Adrenal gland (tissue), 12 donors: ENCODE measurements around the gene ESRRB. TPM values are rescaled to one million over a fixed set of nuclear protein-coding genes. Genes with fewer than 3 reads are reported as not detected.

Source experiments
- DNase-seq, 7 donors: peaks; one replicate each; pipeline ENCODE4 v3.0.0-alpha.2; 2019 to 2020
- H3K27ac ChIP-seq, 5 donors: fragments of 200-600 bp; sonication (generic) in 4 of 5; 1 replicate in 3 of 5; 2 replicates in 2 of 5; pipeline versions ENCODE4 v1.5.1 to v1.8.0; 2016 to 2020; ENCODE audit warnings: mild to moderate bottlenecking in 1 of 5
- H3K27me3 ChIP-seq: fragments of 200-600 bp; 2 replicates; pipeline ENCODE4 v1.8.0; 2021
- H3K36me3 ChIP-seq, 2 donors: fragments of 200-600 bp; replicated peaks in 1 of 2; 1 replicate in 1 of 2; 2 replicates in 1 of 2; pipeline versions ENCODE4 v1.5.1 to v1.8.0; 2018 to 2022
- H3K4me1 ChIP-seq, 2 donors: fragments of 200-600 bp; replicated peaks in 1 of 2; 1 replicate in 1 of 2; 2 replicates in 1 of 2; pipeline versions ENCODE4 v1.5.1 to v1.8.0; 2018 to 2021
- H3K4me3 ChIP-seq, 4 donors: fragments of 200-600 bp; sonication (generic) in 3 of 4; one replicate each; pipeline ENCODE4 v1.5.1; 2016 to 2018
- H3K9me3 ChIP-seq, 3 donors: fragments of 200-600 bp; sonication (generic) in 1 of 3; replicated peaks in 1 of 3; 1 replicate in 2 of 3; 2 replicates in 1 of 3; pipeline versions ENCODE4 v1.5.1 to v1.8.0; 2016 to 2021
- POLR2A ChIP-seq, 2 donors: fragments of 450-650 bp; IDR thresholded peaks; one replicate each; pipeline ENCODE4 v1.6.1; 2017; ENCODE audit warnings: antibody characterized with exemption in 2 of 2, mild to moderate bottlenecking in 2 of 2, moderate library complexity in 1 of 2
- WGBS, 4 donors: extraction: QIAGEN DNeasy Blood & Tissue Kit in 2 of 4; methylation state at CpG; one replicate each; pipeline versions ENCODE4 v1.1.5 to v1.1.7; 2013 to 2017; 5-methylcytosine and 5-hydroxymethylcytosine counted together
- intact Hi-C, 2 donors: fragments of 100-400 bp; cut with DNase I; formaldehyde crosslinking; loops; one replicate each; pipeline versions ENCODE4 v1.14.1 to v1.15.0; 2022 to 2023
- polyA plus RNA-seq, 3 donors: library from polyadenylated mRNA; stranded (reverse); fragments of 200-250 nt in 2 of 3; fragments of 350-450 nt in 1 of 3; fragmentation: Illumina TruSeq in 1 of 3; extraction: RNeasy Lipid Tissue Mini Kit (QIAGEN cat#74804) in 1 of 3; gene quantifications; one replicate each; pipeline ENCODE4 v1.2.3, GENCODE V29; 2013 to 2014
- total RNA-seq, 9 donors: library from RNA; depleted of rRNA in 4 of 9; stranded (reverse); fragments of >200 nt in 4 of 9; fragments of 120-200 nt in 1 of 9; fragmentation: NEBNext Ultra II Directional in 1 of 9; extraction: Animal tissue kit (Norgen Biotek cat#: 25700) in 1 of 9; gene quantifications; one replicate each; pipeline versions ENCODE4 v1.1.0 to v1.2.4, GENCODE V29; 2013 to 2023
- TF ChIP-seq, protein P1 (sequence below), 6 experiments: fragments of 450-650 bp in 4 of 6; fragments of 200-600 bp in 2 of 6; sonication (generic) in 1 of 6; IDR thresholded peaks; 1 replicate in 5 of 6; 2 replicates in 1 of 6; pipeline versions ENCODE4 v1.5.1 to v1.8.0; 2016 to 2021; ENCODE audit warnings: antibody characterized with exemption in 6 of 6, mild to moderate bottlenecking in 2 of 6, moderate library complexity in 1 of 6
- donor health status: healthy with polysubstance abuse.
- donor health status: Bipolar disorder and iron deficiency.
- donor health status: DM: yes; HTN: yes; CAD: no.
- donor health status: DM: no; HTN: no; CAD: no.
- donor health status: DM: no; HTN: no; CAD: no.
- donor health status: DM: yes; HTN: yes; CAD: no.

Gene ESRRB
- total and polyA plus RNA-seq, 12 donors: 0.06 to 0.55 (median 0.23) TPM; not detected in 5

DNA sequence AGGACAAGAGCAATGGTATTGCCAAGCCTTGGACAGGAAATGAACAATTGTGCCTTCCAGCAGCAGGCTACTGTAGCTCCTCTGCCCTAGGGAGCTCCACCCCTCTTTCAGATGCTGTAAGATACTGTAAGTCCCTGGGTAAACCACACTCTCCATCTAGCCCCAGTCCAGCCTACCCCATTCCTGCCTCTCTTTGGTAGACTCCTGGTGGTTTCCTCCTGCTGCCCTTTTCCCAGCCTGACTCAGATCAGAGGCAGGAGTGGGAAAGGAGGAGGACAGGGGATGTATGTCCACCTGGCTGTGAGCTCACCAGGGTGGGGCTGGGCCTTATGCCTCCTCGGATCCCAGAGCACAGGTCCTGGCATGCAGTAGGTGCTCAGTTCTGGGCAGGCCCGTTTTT is 174.6 kb downstream of the ESRRB start:
- WGBS, 4 donors: 56 to 84% (median 71%) methylated on average over 1 to 2 of the region's 2 CpGs
- Histone ChIP-seq H3K9me3 (no peaks in the 10 kb centered on the region), H3K27ac (no peak overlapping the region), H3K36me3 (no peaks in the 10 kb centered on the region), H3K4me1 (no peaks in the 10 kb centered on the region), H3K4me3 (no peak overlapping the region), H3K27me3 (no peaks in the 10 kb centered on the region)
- TF ChIP-seq, protein P1, sequence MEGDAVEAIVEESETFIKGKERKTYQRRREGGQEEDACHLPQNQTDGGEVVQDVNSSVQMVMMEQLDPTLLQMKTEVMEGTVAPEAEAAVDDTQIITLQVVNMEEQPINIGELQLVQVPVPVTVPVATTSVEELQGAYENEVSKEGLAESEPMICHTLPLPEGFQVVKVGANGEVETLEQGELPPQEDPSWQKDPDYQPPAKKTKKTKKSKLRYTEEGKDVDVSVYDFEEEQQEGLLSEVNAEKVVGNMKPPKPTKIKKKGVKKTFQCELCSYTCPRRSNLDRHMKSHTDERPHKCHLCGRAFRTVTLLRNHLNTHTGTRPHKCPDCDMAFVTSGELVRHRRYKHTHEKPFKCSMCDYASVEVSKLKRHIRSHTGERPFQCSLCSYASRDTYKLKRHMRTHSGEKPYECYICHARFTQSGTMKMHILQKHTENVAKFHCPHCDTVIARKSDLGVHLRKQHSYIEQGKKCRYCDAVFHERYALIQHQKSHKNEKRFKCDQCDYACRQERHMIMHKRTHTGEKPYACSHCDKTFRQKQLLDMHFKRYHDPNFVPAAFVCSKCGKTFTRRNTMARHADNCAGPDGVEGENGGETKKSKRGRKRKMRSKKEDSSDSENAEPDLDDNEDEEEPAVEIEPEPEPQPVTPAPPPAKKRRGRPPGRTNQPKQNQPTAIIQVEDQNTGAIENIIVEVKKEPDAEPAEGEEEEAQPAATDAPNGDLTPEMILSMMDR (IDR thresholded peaks at IDR 0.05): no peak
- TF ChIP-seq POLR2A (IDR thresholded peaks at IDR 0.05): no peak
- DNase-seq: no peak
- intact Hi-C loops: no loop called here

DNA sequence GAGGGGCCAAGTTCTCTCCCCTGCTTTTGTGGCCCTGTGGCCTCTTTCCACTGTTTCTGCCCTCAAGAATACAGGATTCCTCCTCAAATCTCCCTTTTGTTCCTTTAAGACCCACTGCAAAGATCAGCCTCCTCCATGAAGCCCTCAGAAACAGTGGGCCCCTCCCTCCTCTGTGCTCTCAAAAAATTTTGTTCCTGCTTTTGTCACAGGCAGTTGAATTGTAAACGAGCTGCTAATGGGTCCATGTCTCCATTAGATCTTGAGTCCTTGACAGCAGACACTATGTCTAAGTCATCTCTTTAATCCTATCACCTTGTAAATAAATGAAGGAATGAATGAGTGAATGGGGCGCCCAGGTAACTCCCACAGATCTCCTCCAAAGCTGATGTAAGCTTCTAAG is 175.2 kb downstream of the ESRRB start:
- Histone ChIP-seq H3K4me3 (no peak overlapping the region), H3K36me3 (no peaks in the 10 kb centered on the region), H3K9me3 (no peaks in the 10 kb centered on the region), H3K4me1 (no peaks in the 10 kb centered on the region), H3K27me3 (no peaks in the 10 kb centered on the region), H3K27ac (no peak overlapping the region)
- WGBS, 4 donors: 64 to 79% (median 71%) methylated on average over 2 of the region's 2 CpGs
- TF ChIP-seq, protein P1 (IDR thresholded peaks at IDR 0.05): no peak
- no peak for TF ChIP-seq POLR2A (IDR thresholded peaks at IDR 0.05)
- no peak for DNase-seq
- intact Hi-C loops: no loop called here

Other genes starting within 250 kb of the ESRRB start
- 100 to 1,000 TPM in 1 of 9 donors, 10 to 100 TPM in 8; 21.5 to 108 (median 46.2) TPM for gene GPATCH2L, start 224.2 kb upstream of the ESRRB start, total RNA-seq
- 10 to 100 TPM in 1 of 3 donors, 1 to 10 TPM in 2; 3.2 to 13.8 (median 6.1) TPM for gene GPATCH2L, start 224.2 kb upstream of the ESRRB start, polyA plus RNA-seq